Erythroblast (primary cell): ENCODE data around the gene ACTA2.
A peak's percentile ranks its signal among the peaks of the same experiment; 100 is the strongest.

ENCODE experiments used
- DNase-seq, 2 experiments: peaks; one replicate each; lab custom pipeline; 2025; lab: John Stamatoyannopoulos, UW
- GATA1 ChIP-seq: IDR thresholded peaks from 2 replicates; pipeline ENCODE4 v1.6.1; 2011; ENCODE audit warnings: low read depth, mild to moderate bottlenecking, control low read depth, low read length, moderate library complexity
- POLR2A ChIP-seq: IDR thresholded peaks from 2 replicates; pipeline ENCODE4 v1.6.1; 2011; ENCODE audit warnings: mild to moderate bottlenecking, low read length

The ACTA2 gene

GRCh38 chr10:88954458-88955083 lies 2.0 kb upstream of the ACTA2 start:
- TF ChIP-seq POLR2A (no peak), GATA1 (no peak)

GRCh38 chr10:88953662-88954061 lies 1.1 kb upstream of the ACTA2 start:
- no peak for DNase-seq
- TF ChIP-seq GATA1 (no peak), POLR2A (no peak)

More at GRCh38 chr10:88954458-88955083, 2.0 kb upstream of the ACTA2 start:
- DNase-seq, result peak in 1 of 2 experiments; percentile 25

GRCh38 chr10:88949912-88950837 lies 2.4 kb downstream of the ACTA2 start:
- no peak for TF ChIP-seq GATA1
- DNase-seq, result no peak

GRCh38 chr10:88949051-88949450 lies 3.5 kb downstream of the ACTA2 start:
- TF ChIP-seq GATA1 (no peak), POLR2A (no peak)
- no peak for DNase-seq

DNA sequence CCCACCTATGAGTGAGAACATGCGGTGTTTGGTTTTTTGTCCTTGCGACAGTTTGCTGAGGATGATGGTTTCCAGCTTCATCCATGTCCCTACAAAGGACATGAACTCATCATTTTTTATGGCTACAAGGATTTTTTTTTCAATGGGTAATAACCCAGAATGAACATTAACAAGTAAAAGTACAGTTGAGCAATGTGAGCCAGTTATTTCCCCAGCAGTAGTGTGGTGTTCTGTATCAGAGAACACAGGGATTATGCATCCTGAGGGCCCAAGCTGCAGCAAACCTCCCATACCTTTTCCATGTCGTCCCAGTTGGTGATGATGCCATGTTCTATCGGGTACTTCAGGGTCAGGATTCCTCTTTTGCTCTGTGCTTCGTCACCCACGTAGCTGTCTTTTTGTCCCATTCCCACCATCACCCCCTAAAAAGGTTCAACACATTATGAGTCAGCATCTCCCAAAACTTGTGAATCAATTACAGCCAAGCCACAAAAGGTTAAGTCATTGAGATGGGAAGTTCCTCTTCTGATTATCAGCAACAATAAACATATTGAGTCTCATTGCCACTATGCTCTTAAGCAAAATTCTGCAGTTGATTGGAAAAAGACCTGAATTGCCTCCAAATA lies 5.5 kb downstream of the ACTA2 start:
- DNase-seq, result no peak
- TF ChIP-seq POLR2A (no peak), GATA1 (no peak)

GRCh38 chr10:88946200-88946599 lies 6.4 kb downstream of the ACTA2 start:
- TF ChIP-seq GATA1 (no peak), POLR2A (no peak)
- no peak for DNase-seq

GRCh38 chr10:88944813-88945212 lies 7.8 kb downstream of the ACTA2 start:
- DNase-seq, result no peak
- TF ChIP-seq POLR2A, result no peak
- TF ChIP-seq GATA1, result no peak

DNA sequence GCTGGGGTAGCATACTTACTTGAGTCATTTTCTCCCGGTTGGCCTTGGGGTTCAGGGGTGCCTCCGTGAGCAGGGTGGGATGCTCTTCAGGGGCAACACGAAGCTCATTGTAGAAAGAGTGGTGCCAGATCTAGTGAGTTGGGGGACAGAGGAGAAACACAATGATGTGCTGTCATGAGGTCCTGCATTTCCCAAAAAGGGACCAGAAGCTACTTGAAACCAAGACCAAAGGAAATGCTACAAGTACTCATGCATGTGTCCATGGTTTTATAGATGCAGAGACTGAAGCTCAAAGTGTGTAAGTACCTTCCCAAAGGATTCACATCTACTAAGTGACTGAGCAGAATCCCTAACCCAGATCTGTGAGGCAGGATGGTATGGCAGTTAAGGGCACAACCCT lies 8.8 kb downstream of the ACTA2 start:
- no peak for DNase-seq
- TF ChIP-seq GATA1, result no peak
- no peak for TF ChIP-seq POLR2A

- no peak for DNase-seq
- TF ChIP-seq GATA1 (no peak), POLR2A (no peak)
These were observed 11.5 kb downstream of the ACTA2 start for GRCh38 chr10:88941026-88941425.

GRCh38 chr10:88938938-88939337 lies 13.6 kb downstream of the ACTA2 start:
- TF ChIP-seq GATA1 (no peak), POLR2A (no peak)
- DNase-seq, result no peak

- TF ChIP-seq POLR2A (no peak), GATA1 (no peak)
- DNase-seq, result no peak
These were observed 14.5 kb downstream of the ACTA2 start for GRCh38 chr10:88938039-88938438.

GRCh38 chr10:88936656-88937055 lies 15.9 kb downstream of the ACTA2 start:
- TF ChIP-seq GATA1 (no peak), POLR2A (no peak)
- DNase-seq, result no peak

- DNase-seq, result peak; percentile 76 to 86
- TF ChIP-seq GATA1 (no peak), POLR2A (no peak)
These were observed 17.5 kb downstream of the ACTA2 start for GRCh38 chr10:88934900-88935672.

- no peak for DNase-seq
- TF ChIP-seq POLR2A, result no peak
- no peak for TF ChIP-seq GATA1
These were observed 19.0 kb downstream of the ACTA2 start for GRCh38 chr10:88933564-88933963.
